ENCODE results near the gene NPEPL1. TPM values are rescaled to one million over a fixed set of nuclear protein-coding genes. Genes with fewer than 3 reads are reported as not detected.

Gene NPEPL1
- total RNA-seq, 4 donors from 2014 or later: 24.3 to 57.3 (median 36.9) TPM

GRCh38 chr20:58678806-58679205 lies 13.8 kb upstream of the NPEPL1 start:
- Histone ChIP-seq H3K9me3 (no peaks in the 10 kb centered on the region), H3K36me3 (peaks cover 0 to 93% of the 10 kb centered on the region in 2 donors), H3K4me3 (no peak overlapping the region), H3K4me1 (no peaks in the 10 kb centered on the region), H3K27ac (no peak overlapping the region), H3K27me3 (no peaks in the 10 kb centered on the region)
- no peak for ATAC-seq
- no peak for TF ChIP-seq CTCF (IDR thresholded peaks at IDR 0.05)
- no peak for TF ChIP-seq EP300 (IDR thresholded peaks at IDR 0.05)
- TF ChIP-seq POLR2AphosphoS5 (IDR thresholded peaks at IDR 0.05): no peak
- TF ChIP-seq POLR2A (IDR thresholded peaks at IDR 0.05): no peak
- WGBS, 2 donors (ENCODE audit: low coverage in 1 of 2): 40 to 80% methylated on average over 1 to 7 of the region's 8 CpGs

- Histone ChIP-seq H3K4me3 (no peak overlapping the region), H3K9me3 (no peaks in the 10 kb centered on the region), H3K27ac (no peak overlapping the region), H3K36me3 (peaks cover 0 to 70% of the 10 kb centered on the region in 2 donors), H3K4me1 (no peaks in the 10 kb centered on the region), H3K27me3 (no peaks in the 10 kb centered on the region)
- TF ChIP-seq POLR2AphosphoS5 (IDR thresholded peaks at IDR 0.05) (no peak), POLR2A (IDR thresholded peaks at IDR 0.05) (no peak), CTCF (IDR thresholded peaks at IDR 0.05) (no peak), EP300 (IDR thresholded peaks at IDR 0.05) (no peak)
- no peak for ATAC-seq
- WGBS, 2 donors (ENCODE audit: low coverage in 1 of 2): 75 to 84% methylated on average over 8 to 11 of the region's 11 CpGs
These were observed 9.7 kb upstream of the NPEPL1 start for GRCh38 chr20:58682656-58683531.

- no peak for ATAC-seq
- 94 to 100% methylated on average over 1 to 2 of the region's 2 CpGs for WGBS, 2 donors (ENCODE audit: low coverage in 1 of 2)
These were observed 8.3 kb upstream of the NPEPL1 start for GRCh38 chr20:58684291-58684690.

GRCh38 chr20:58685988-58686387 lies 6.6 kb upstream of the NPEPL1 start:
- TF ChIP-seq CTCF (IDR thresholded peaks at IDR 0.05): no peak
- no peak for TF ChIP-seq EP300 (IDR thresholded peaks at IDR 0.05)
- no peak for TF ChIP-seq POLR2AphosphoS5 (IDR thresholded peaks at IDR 0.05)
- no peak for TF ChIP-seq POLR2A (IDR thresholded peaks at IDR 0.05)
- no peaks in the 10 kb centered on the region for H3K27me3 ChIP-seq
- no peak overlapping the region for H3K4me3 ChIP-seq
- no peak for ATAC-seq
- peaks cover 0 to 39% of the 10 kb centered on the region in 2 donors for H3K36me3 ChIP-seq
- H3K27ac ChIP-seq: no peak overlapping the region
- 80% methylated on average over 1 of the region's 5 CpGs; no CpG with 5 or more reads in 1 of the 2 donors for WGBS, 2 donors (ENCODE audit: low coverage in 1 of 2)
- H3K4me1 ChIP-seq: peaks cover 0 to 24% (median 2%) of the 10 kb centered on the region in 3 donors
- no peaks in the 10 kb centered on the region for H3K9me3 ChIP-seq

More at GRCh38 chr20:58684291-58684690, 8.3 kb upstream of the NPEPL1 start:
- no peak overlapping the region for H3K27ac ChIP-seq
- peaks cover 0 to 7% (median 0%) of the 10 kb centered on the region in 3 donors for H3K4me1 ChIP-seq
- H3K36me3 ChIP-seq: peaks cover 0 to 56% of the 10 kb centered on the region in 2 donors
- no peaks in the 10 kb centered on the region for H3K9me3 ChIP-seq
- H3K27me3 ChIP-seq: no peaks in the 10 kb centered on the region
- H3K4me3 ChIP-seq: no peak overlapping the region
- TF ChIP-seq CTCF (IDR thresholded peaks at IDR 0.05) (no peak), POLR2A (IDR thresholded peaks at IDR 0.05) (no peak), POLR2AphosphoS5 (IDR thresholded peaks at IDR 0.05) (no peak), EP300 (IDR thresholded peaks at IDR 0.05) (no peak)

GRCh38 chr20:58688414-58688813 lies 4.2 kb upstream of the NPEPL1 start:
- peaks cover 0 to 41% (median 13%) of the 10 kb centered on the region in 3 donors for H3K4me1 ChIP-seq
- H3K9me3 ChIP-seq: no peaks in the 10 kb centered on the region
- H3K4me3 ChIP-seq: no peak overlapping the region
- no peaks in the 10 kb centered on the region for H3K27me3 ChIP-seq
- WGBS, 2 donors (ENCODE audit: low coverage in 1 of 2): 76 to 98% methylated on average over 3 to 4 of the region's 4 CpGs
- TF ChIP-seq EP300 (IDR thresholded peaks at IDR 0.05): no peak
- no peak for TF ChIP-seq CTCF (IDR thresholded peaks at IDR 0.05)
- no peak for TF ChIP-seq POLR2AphosphoS5 (IDR thresholded peaks at IDR 0.05)
- ATAC-seq: no peak
- peaks cover 0 to 17% of the 10 kb centered on the region in 2 donors for H3K36me3 ChIP-seq
- no peak overlapping the region for H3K27ac ChIP-seq

Data from gastroesophageal sphincter (tissue), 4 donors.